IMR-90 (cell line): Measurements from ENCODE around the gene PFDN6. TPM values are rescaled to one million over a fixed set of nuclear protein-coding genes. Genes with fewer than 3 reads are reported as not detected.

Source experiments
- CHD1 ChIP-seq: IDR thresholded peaks from 2 replicates; pipeline ENCODE4 v1.6.1; 2012; ENCODE audit warnings: low read depth, low read length, improper control_type of control experiment
- MAFK ChIP-seq: IDR thresholded peaks from 2 replicates; pipeline ENCODE4 v1.6.1; 2012; ENCODE audit warnings: low read depth, low read length, improper control_type of control experiment
- MXI1 ChIP-seq: IDR thresholded peaks from 2 replicates; pipeline ENCODE4 v1.6.1; 2012; ENCODE audit warnings: low read depth, mild to moderate bottlenecking, low read length, moderate library complexity, borderline replicate concordance
- POLR2A ChIP-seq: IDR thresholded peaks from 2 replicates; pipeline ENCODE4 v1.6.1; 2012; ENCODE audit warnings: mild to moderate bottlenecking, low read depth, low read length
- polyA plus RNA-seq, 3 experiments: library from polyadenylated mRNA; depleted of rRNA; stranded (reverse); fragments of >200 nt; gene quantifications; 2 replicates each; pipeline ENCODE4 v1.2.3, GENCODE V29; 2012; ENCODE audit warnings: low replicate concordance in 1 of 3
- total RNA-seq: library from RNA; depleted of rRNA; stranded (reverse); fragments of >200 nt; gene quantifications from 2 replicates; pipeline ENCODE4 v1.2.3, GENCODE V29; 2012

PFDN6 gene
- total and polyA plus RNA-seq, 2 of the 4 experiments (the other 2 are of a cell fraction), result 24.4 to 92.1 TPM

GRCh38 chr6:33276864-33277662, 12.3 kb upstream of the PFDN6 start, which contains the start of gene B3GALT4 (continued):
- peak; percentile 50; the same call in 1 of the 2 replicates for TF ChIP-seq MXI1
- TF ChIP-seq MAFK, result no peak
- TF ChIP-seq CHD1, result no peak
- TF ChIP-seq POLR2A, result peak; percentile 50; the same call in 1 of the 2 replicates
